Loucy (cell line): Measurements from ENCODE around the gene TTC39C.

Source experiments
- EZH2phosphoT487 ChIP-seq: fragments of 200-600 bp; IDR thresholded peaks from 2 replicates; pipeline ENCODE4 v1.6.1; 2018; ENCODE audit warnings: antibody characterized with exemption, mild to moderate bottlenecking, moderate library complexity, borderline replicate concordance
- TF ChIP-seq, protein P1 (sequence below): fragments of 200-600 bp; sonication (generic); conservative IDR thresholded peaks from 2 replicates; pipeline ENCODE4 v1.5.1; 2014; ENCODE audit warnings: mild to moderate bottlenecking, antibody characterized with exemption, low read length

DNA sequence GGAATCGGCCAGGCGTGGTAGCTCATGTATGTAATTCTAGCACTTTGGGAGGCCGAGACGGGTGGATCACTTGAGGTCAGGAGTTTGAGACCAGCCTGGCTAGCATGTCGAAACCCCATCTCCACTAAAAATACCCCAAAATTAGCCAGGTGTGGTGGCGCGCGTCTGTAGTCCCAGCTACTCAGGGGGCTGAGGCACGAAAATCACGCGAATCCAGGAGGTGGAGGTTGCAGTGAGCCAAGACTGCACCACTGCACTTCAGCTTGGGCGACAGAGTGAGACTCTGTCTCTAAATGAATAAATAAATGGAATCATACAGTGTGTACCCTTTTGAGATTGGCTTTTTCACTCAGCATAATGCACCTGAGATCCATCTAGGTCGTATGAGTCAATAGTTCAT, 19.4 kb upstream of the TTC39C start:
- TF ChIP-seq, protein P1, sequence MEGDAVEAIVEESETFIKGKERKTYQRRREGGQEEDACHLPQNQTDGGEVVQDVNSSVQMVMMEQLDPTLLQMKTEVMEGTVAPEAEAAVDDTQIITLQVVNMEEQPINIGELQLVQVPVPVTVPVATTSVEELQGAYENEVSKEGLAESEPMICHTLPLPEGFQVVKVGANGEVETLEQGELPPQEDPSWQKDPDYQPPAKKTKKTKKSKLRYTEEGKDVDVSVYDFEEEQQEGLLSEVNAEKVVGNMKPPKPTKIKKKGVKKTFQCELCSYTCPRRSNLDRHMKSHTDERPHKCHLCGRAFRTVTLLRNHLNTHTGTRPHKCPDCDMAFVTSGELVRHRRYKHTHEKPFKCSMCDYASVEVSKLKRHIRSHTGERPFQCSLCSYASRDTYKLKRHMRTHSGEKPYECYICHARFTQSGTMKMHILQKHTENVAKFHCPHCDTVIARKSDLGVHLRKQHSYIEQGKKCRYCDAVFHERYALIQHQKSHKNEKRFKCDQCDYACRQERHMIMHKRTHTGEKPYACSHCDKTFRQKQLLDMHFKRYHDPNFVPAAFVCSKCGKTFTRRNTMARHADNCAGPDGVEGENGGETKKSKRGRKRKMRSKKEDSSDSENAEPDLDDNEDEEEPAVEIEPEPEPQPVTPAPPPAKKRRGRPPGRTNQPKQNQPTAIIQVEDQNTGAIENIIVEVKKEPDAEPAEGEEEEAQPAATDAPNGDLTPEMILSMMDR: no peak
- no peak for TF ChIP-seq EZH2phosphoT487
